Activated CD4-positive, alpha-beta T cell treated with anti-CD3 and anti-CD28 coated beads for 48 hours (primary cell): ENCODE data around the gene MAD1L1.

Experiments used
- DNase-seq: peaks from one replicate; pipeline ENCODE4 v3.0.0-alpha.2; 2020

The MAD1L1 gene

GRCh38 chr7:2217206-2217605 lies 15.5 kb downstream of the MAD1L1 start:
- DNase-seq: no peak

- no peak for DNase-seq
Measured at GRCh38 chr7:2215851-2216250, 16.9 kb downstream of the MAD1L1 start.

GRCh38 chr7:2214636-2215035 lies 18.1 kb downstream of the MAD1L1 start:
- DNase-seq: no peak

GRCh38 chr7:2213551-2214215 lies 19.1 kb downstream of the MAD1L1 start:
- no peak for DNase-seq

GRCh38 chr7:2212906-2213305 lies 19.8 kb downstream of the MAD1L1 start:
- no peak for DNase-seq

- DNase-seq: no peak
Measured at GRCh38 chr7:2211926-2212325, 20.8 kb downstream of the MAD1L1 start.

- DNase-seq: no peak
Measured at GRCh38 chr7:2211259-2211880, 21.4 kb downstream of the MAD1L1 start.

- DNase-seq: no peak
Measured at GRCh38 chr7:2210551-2211258, 22.0 kb downstream of the MAD1L1 start.

GRCh38 chr7:2209961-2210323 lies 22.8 kb downstream of the MAD1L1 start:
- DNase-seq: no peak

- DNase-seq: peak; percentile 52
Measured at GRCh38 chr7:2209146-2209960, 23.4 kb downstream of the MAD1L1 start.

- DNase-seq: no peak
Measured at GRCh38 chr7:2208712-2209111, 24.0 kb downstream of the MAD1L1 start.

- no peak for DNase-seq
Measured at GRCh38 chr7:2205036-2205780, 27.5 kb downstream of the MAD1L1 start.

GRCh38 chr7:2204446-2204845 lies 28.3 kb downstream of the MAD1L1 start:
- no peak for DNase-seq

- no peak for DNase-seq
Measured at GRCh38 chr7:2203766-2204300, 28.9 kb downstream of the MAD1L1 start.

- DNase-seq: no peak
Measured at GRCh38 chr7:2202901-2203765, 29.6 kb downstream of the MAD1L1 start.

- no peak for DNase-seq
Measured at GRCh38 chr7:2202361-2202761, 30.4 kb downstream of the MAD1L1 start.

GRCh38 chr7:2201686-2202360 lies 30.9 kb downstream of the MAD1L1 start:
- no peak for DNase-seq

GRCh38 chr7:2201128-2201527 lies 31.6 kb downstream of the MAD1L1 start:
- DNase-seq: no peak

- DNase-seq: no peak
Measured at GRCh38 chr7:2200584-2200980, 32.2 kb downstream of the MAD1L1 start.

- no peak for DNase-seq
Measured at GRCh38 chr7:2199956-2200583, 32.7 kb downstream of the MAD1L1 start.
